OCI-LY7 (cell line): Measurements from ENCODE around the gene KLHDC8A.

Experiments used
- CTCF ChIP-seq: fragments of 200-600 bp; sonication (generic); conservative IDR thresholded peaks from 2 replicates; pipeline ENCODE4 v1.5.1; 2014; ENCODE audit warnings: mild to moderate bottlenecking, antibody characterized with exemption, low read length, moderate library complexity, mixed read lengths
- EZH2phosphoT487 ChIP-seq: fragments of 200-600 bp; sonication (generic); IDR thresholded peaks from 2 replicates; pipeline ENCODE4 v1.6.1; 2018; ENCODE audit warnings: low read depth, borderline replicate concordance, mild to moderate bottlenecking, mixed run types, antibody characterized with exemption, low read length, moderate library complexity, mixed read lengths

DNA sequence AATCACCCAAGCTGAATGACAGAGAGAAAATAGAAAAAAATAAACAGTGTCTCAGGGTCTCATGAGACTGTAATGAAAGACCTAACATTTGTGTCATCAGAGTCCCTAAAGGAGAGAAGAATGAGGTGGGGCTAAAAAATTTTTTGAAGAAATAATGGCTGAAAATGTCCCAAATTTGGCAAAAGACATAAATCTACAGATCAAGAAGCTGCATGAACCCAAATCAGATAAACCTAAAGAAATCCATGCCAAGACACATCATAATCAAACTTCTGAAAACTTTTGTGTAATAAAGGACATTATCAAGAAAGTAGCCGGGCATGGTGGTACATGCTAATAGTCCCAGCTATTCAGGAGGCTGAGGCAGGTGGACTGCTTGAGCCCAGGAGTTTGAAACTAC is 35.9 kb upstream of the KLHDC8A start:
- TF ChIP-seq CTCF (no peak), EZH2phosphoT487 (no peak)
